Tibial nerve (tissue), 4 donors: ENCODE results near the gene SPSB3. TPM values are rescaled to one million over a fixed set of nuclear protein-coding genes. Genes with fewer than 3 reads are reported as not detected.

ENCODE experiments used
- DNase-seq, 2 donors: peaks; one replicate each; pipeline ENCODE4 v3.0.0-alpha.2; 2019; ENCODE audit warnings: low spot score in 2 of 2
- H3K27ac ChIP-seq, 4 donors: fragments of 200-600 bp; sonication (generic) in 3 of 4; one replicate each; pipeline ENCODE4 v1.5.1; 2017 to 2019; ENCODE audit warnings: mild to moderate bottlenecking in 1 of 4
- H3K27me3 ChIP-seq, 2 donors: fragments of 200-600 bp; sonication (generic) in 1 of 2; one replicate each; pipeline versions ENCODE4 v1.5.1 to v1.6.0; 2017 to 2019
- H3K36me3 ChIP-seq, 3 donors: fragments of 200-600 bp; sonication (generic); one replicate each; pipeline ENCODE4 v1.5.1; 2018 to 2019
- H3K4me1 ChIP-seq, 4 donors: fragments of 200-600 bp; sonication (generic) in 3 of 4; one replicate each; pipeline ENCODE4 v1.5.1; 2017 to 2019
- H3K4me3 ChIP-seq, 4 donors: fragments of 200-600 bp; sonication (generic) in 3 of 4; one replicate each; pipeline ENCODE4 v1.5.1; 2017 to 2019; ENCODE audit warnings: mild to moderate bottlenecking in 1 of 4, moderate library complexity in 1 of 4
- H3K9me3 ChIP-seq, 4 donors: fragments of 200-600 bp; sonication (generic) in 3 of 4; one replicate each; pipeline ENCODE4 v1.5.1; 2017 to 2019
- CTCF ChIP-seq, 5 experiments: fragments of 200-600 bp in 3 of 5; fragments of 450-650 bp in 2 of 5; sonication (generic) in 3 of 5; IDR thresholded peaks; one replicate each; pipeline ENCODE4 v1.5.1; 2016 to 2019; ENCODE audit warnings: antibody characterized with exemption in 5 of 5, mild to moderate bottlenecking in 3 of 5, moderate library complexity in 2 of 5
- EP300 ChIP-seq, 2 donors: sonication (generic); formaldehyde crosslinking; IDR thresholded peaks; one replicate each; pipeline ENCODE4 v1.6.1; 2017; ENCODE audit warnings: antibody characterized with exemption in 2 of 2, mild to moderate bottlenecking in 1 of 2
- POLR2A ChIP-seq, 2 donors: fragments of 450-650 bp; IDR thresholded peaks; one replicate each; pipeline ENCODE4 v1.6.1; 2017; ENCODE audit warnings: antibody characterized with exemption in 2 of 2, mild to moderate bottlenecking in 2 of 2, moderate library complexity in 2 of 2
- WGBS, 2 donors: methylation state at CpG; one replicate each; pipeline ENCODE4 v1.1.5; 2018; 5-methylcytosine and 5-hydroxymethylcytosine counted together
- total RNA-seq, 4 donors: library from RNA; depleted of rRNA; stranded (reverse); fragments of >200 nt; gene quantifications; one replicate each; pipeline ENCODE4 v1.1.0, GENCODE V29; 2016

Gene SPSB3
- total RNA-seq, 4 donors from 2014 or later: 90.7 to 122 (median 112) TPM

DNA sequence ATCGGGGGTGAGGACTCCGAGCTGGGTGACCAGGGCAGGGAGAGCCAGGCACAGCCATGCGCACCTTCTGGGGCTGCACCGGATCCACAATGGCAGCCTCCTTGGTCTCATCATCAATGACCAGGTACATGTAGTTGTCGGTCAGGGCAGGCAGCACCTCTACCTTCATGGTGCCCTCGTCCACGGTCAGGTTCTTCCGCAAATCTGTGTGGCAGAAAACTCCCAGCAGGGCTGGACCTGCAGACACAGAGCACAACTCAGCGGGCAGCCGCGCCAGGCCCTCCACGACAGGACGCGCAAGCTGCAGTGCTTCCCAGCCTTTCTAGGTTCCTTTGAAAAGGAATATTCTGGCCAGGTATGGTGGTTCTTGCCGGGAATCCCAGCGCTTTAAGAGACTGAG is 40.4 kb upstream of the SPSB3 start:
- 91% methylated on average over 15 to 16 of the region's 16 CpGs for WGBS, 2 donors
- no peaks in the 10 kb centered on the region for H3K9me3 ChIP-seq
- peaks cover 0 to 52% (median 15%) of the 10 kb centered on the region in 3 donors for H3K36me3 ChIP-seq
- no peaks in the 10 kb centered on the region for H3K27me3 ChIP-seq
- H3K27ac ChIP-seq: no peak overlapping the region
- H3K4me1 ChIP-seq: peaks cover 0 to 35% (median 14%) of the 10 kb centered on the region in 4 donors
- DNase-seq: no peak
- no peak overlapping the region for H3K4me3 ChIP-seq
- TF ChIP-seq EP300 (IDR thresholded peaks at IDR 0.05): no peak
- no peak for TF ChIP-seq POLR2A (IDR thresholded peaks at IDR 0.05)
- TF ChIP-seq CTCF (IDR thresholded peaks at IDR 0.05): no peak

- Histone ChIP-seq H3K27me3 (no peaks in the 10 kb centered on the region), H3K9me3 (no peaks in the 10 kb centered on the region), H3K4me3 (no peak overlapping the region), H3K27ac (no peak overlapping the region), H3K4me1 (peaks cover 0 to 31% (median 10%) of the 10 kb centered on the region in 4 donors), H3K36me3 (peaks cover 0 to 59% (median 15%) of the 10 kb centered on the region in 3 donors)
- DNase-seq: no peak
- 93 to 94% methylated on average over 21 to 22 of the region's 24 CpGs for WGBS, 2 donors
- TF ChIP-seq CTCF (IDR thresholded peaks at IDR 0.05): no peak
- TF ChIP-seq POLR2A (IDR thresholded peaks at IDR 0.05): no peak
- TF ChIP-seq EP300 (IDR thresholded peaks at IDR 0.05): no peak
Measured at GRCh38 chr16:1821861-1822611, 39.7 kb upstream of the SPSB3 start.

- DNase-seq: no peak
- 88 to 93% methylated on average over 7 to 11 of the region's 12 CpGs for WGBS, 2 donors
- no peak for TF ChIP-seq EP300 (IDR thresholded peaks at IDR 0.05)
- TF ChIP-seq CTCF (IDR thresholded peaks at IDR 0.05): no peak
- no peak for TF ChIP-seq POLR2A (IDR thresholded peaks at IDR 0.05)
Measured at GRCh38 chr16:1820946-1821290, 38.5 kb upstream of the SPSB3 start.

DNA sequence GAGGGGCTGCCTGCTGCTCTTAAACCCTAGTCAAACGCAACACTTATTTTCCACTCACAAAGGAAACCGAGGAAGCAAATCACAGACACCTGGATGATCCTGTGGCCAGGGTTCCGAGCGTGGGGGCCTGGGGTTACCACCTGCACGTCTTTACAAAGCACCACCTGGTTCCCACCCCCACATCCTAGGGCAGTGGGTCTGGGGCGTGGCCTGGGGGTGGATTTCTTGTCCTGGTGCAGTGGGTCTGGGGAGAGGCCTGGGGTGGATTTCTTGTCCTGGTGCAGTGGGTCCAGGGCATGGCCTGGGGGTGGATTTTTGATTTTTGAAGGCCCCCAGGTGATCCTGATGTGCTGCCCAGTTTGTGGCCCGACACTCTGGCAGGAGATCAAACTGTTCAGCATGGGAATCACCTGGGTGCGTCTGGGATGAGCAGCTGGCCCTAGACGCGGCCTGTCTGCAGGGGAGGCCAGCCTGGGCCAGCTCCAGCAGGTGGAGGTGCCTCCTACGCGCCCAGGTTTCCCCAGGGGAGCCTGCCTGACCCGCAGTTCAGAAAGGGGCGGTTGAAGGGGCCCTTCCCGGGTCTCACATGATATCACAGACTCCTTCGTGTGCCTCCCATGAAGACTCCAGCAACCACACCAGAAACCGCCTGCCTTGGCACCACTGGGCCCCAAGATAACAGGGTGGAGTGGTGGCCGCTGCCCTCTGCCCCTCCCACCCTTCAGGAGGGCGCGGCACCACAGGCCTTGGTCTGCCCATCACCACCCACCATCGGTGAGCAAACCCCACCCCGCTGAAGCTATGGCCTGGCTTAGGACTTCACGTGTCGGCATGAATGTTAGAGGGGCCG is 38.0 kb upstream of the SPSB3 start:
- Histone ChIP-seq H3K9me3 (no peaks in the 10 kb centered on the region), H3K36me3 (peaks cover 0 to 77% (median 23%) of the 10 kb centered on the region in 3 donors), H3K4me3 (no peak overlapping the region), H3K27ac (no peak overlapping the region), H3K27me3 (no peaks in the 10 kb centered on the region), H3K4me1 (peaks cover 0 to 28% (median 8%) of the 10 kb centered on the region in 4 donors)
- DNase-seq: no peak
- WGBS, 2 donors: 92 to 93% methylated on average over 16 to 25 of the region's 25 CpGs
- TF ChIP-seq POLR2A (IDR thresholded peaks at IDR 0.05) (no peak), EP300 (IDR thresholded peaks at IDR 0.05) (no peak), CTCF (IDR thresholded peaks at IDR 0.05) (no peak)

More at GRCh38 chr16:1820946-1821290, 38.5 kb upstream of the SPSB3 start:
- H3K27me3 ChIP-seq: no peaks in the 10 kb centered on the region
- H3K36me3 ChIP-seq: peaks cover 0 to 71% (median 23%) of the 10 kb centered on the region in 3 donors
- H3K4me3 ChIP-seq: no peak overlapping the region
- H3K4me1 ChIP-seq: peaks cover 0 to 30% (median 10%) of the 10 kb centered on the region in 4 donors
- no peak overlapping the region for H3K27ac ChIP-seq
- H3K9me3 ChIP-seq: no peaks in the 10 kb centered on the region

GRCh38 chr16:1819611-1820010 is 37.2 kb upstream of the SPSB3 start:
- peaks cover 0 to 84% (median 23%) of the 10 kb centered on the region in 3 donors for H3K36me3 ChIP-seq
- peaks cover 0 to 23% (median 7%) of the 10 kb centered on the region in 4 donors for H3K4me1 ChIP-seq
- TF ChIP-seq EP300 (IDR thresholded peaks at IDR 0.05) (no peak), POLR2A (IDR thresholded peaks at IDR 0.05) (no peak), CTCF (IDR thresholded peaks at IDR 0.05) (no peak)
- no peak overlapping the region for H3K4me3 ChIP-seq
- H3K27ac ChIP-seq: no peak overlapping the region
- 95% methylated on average over 9 of the region's 15 CpGs for WGBS, 2 donors
- no peak for DNase-seq
- H3K9me3 ChIP-seq: no peaks in the 10 kb centered on the region
- H3K27me3 ChIP-seq: no peaks in the 10 kb centered on the region
